Muscle of arm (tissue), 12 donors: Measurements from ENCODE around the gene PUSL1. TPM values are rescaled to one million over a fixed set of nuclear protein-coding genes. Genes with fewer than 3 reads are reported as not detected.

Experiments
- DNase-seq: peaks from one replicate; pipeline ENCODE4 v3.0.0-alpha.2; 2013
- polyA plus RNA-seq, 12 donors: library from polyadenylated mRNA; unstranded; fragments of 120-200 nt; gene quantifications; one replicate each; pipeline ENCODE4 v1.2.1, GENCODE V29; 2013; ENCODE audit not compliant: insufficient read length in 12 of 12

The PUSL1 gene
- polyA plus RNA-seq, 12 donors, result 3.3 to 8.0 (median 5.2) TPM; not detected in 2

- DNase-seq, result no peak
Observed at GRCh38 chr1:1274931-1275431, 33.4 kb upstream of the PUSL1 start.

GRCh38 chr1:1275836-1276235 lies 32.6 kb upstream of the PUSL1 start:
- no peak for DNase-seq

- no peak for DNase-seq
Observed at GRCh38 chr1:1278620-1279019, 29.8 kb upstream of the PUSL1 start.

GRCh38 chr1:1279028-1279427 lies 29.4 kb upstream of the PUSL1 start:
- no peak for DNase-seq

- DNase-seq, result no peak
Observed at GRCh38 chr1:1280782-1281481, 27.5 kb upstream of the PUSL1 start.

- DNase-seq, result no peak
Observed at GRCh38 chr1:1281533-1282321, 26.7 kb upstream of the PUSL1 start.

- DNase-seq, result no peak
Observed at GRCh38 chr1:1282998-1283397, 25.4 kb upstream of the PUSL1 start.

GRCh38 chr1:1283821-1284220 lies 24.6 kb upstream of the PUSL1 start:
- DNase-seq, result no peak

GRCh38 chr1:1284221-1285101 lies 23.9 kb upstream of the PUSL1 start:
- DNase-seq, result no peak

- no peak for DNase-seq
Observed at GRCh38 chr1:1285102-1285571, 23.3 kb upstream of the PUSL1 start.

GRCh38 chr1:1285611-1286311 lies 22.6 kb upstream of the PUSL1 start:
- DNase-seq, result no peak

- no peak for DNase-seq
Observed at GRCh38 chr1:1286313-1287261, 21.8 kb upstream of the PUSL1 start.

- no peak for DNase-seq
Observed at GRCh38 chr1:1287288-1288110, 20.9 kb upstream of the PUSL1 start.

GRCh38 chr1:1290238-1290731 lies 18.1 kb upstream of the PUSL1 start:
- no peak for DNase-seq

GRCh38 chr1:1291023-1291528 lies 17.3 kb upstream of the PUSL1 start:
- no peak for DNase-seq

- peak; percentile 53 for DNase-seq
Observed at GRCh38 chr1:1291548-1292441, 16.6 kb upstream of the PUSL1 start.

- DNase-seq, result no peak
Observed at GRCh38 chr1:1292442-1292779, 16.0 kb upstream of the PUSL1 start.

GRCh38 chr1:1292851-1293250 lies 15.5 kb upstream of the PUSL1 start:
- DNase-seq, result no peak
